ENCODE measurements around the gene VPS8.

Gene VPS8

DNA sequence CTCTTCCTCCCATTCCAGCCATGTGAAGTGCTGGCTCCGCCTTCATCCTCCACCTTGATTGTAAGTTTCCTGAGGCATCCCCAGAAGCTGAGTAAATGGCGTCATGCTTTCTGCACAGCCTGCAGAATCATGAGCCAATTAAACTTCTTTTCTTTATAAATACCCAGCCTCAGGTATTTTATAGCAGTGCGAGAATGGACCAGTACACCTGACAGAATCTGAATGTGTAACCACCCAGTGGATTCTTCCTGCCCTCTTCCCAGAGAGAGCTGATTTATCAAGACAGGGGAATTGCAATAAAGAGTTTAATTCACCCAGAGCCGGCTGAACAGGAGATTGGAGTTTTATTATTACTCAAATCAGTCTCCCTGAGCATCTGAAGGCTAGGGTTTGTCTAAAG is 254.3 kb downstream of the VPS8 start:
- TF ChIP-seq, protein P1, sequence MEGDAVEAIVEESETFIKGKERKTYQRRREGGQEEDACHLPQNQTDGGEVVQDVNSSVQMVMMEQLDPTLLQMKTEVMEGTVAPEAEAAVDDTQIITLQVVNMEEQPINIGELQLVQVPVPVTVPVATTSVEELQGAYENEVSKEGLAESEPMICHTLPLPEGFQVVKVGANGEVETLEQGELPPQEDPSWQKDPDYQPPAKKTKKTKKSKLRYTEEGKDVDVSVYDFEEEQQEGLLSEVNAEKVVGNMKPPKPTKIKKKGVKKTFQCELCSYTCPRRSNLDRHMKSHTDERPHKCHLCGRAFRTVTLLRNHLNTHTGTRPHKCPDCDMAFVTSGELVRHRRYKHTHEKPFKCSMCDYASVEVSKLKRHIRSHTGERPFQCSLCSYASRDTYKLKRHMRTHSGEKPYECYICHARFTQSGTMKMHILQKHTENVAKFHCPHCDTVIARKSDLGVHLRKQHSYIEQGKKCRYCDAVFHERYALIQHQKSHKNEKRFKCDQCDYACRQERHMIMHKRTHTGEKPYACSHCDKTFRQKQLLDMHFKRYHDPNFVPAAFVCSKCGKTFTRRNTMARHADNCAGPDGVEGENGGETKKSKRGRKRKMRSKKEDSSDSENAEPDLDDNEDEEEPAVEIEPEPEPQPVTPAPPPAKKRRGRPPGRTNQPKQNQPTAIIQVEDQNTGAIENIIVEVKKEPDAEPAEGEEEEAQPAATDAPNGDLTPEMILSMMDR (IDR thresholded peaks at IDR 0.05; ENCODE audit: insufficient read depth, low read length, poor library complexity, severe bottlenecking) = no peak
- no peaks in the 10 kb centered on the region for H3K36me3 ChIP-seq (ENCODE audit: control insufficient read depth, insufficient read depth, low read length)
- no peak overlapping the region for H3K4me3 ChIP-seq (replicated peaks; ENCODE audit: low read depth, low read length)
- DNase-seq (ENCODE audit: extremely low read depth, insufficient read length) = no peak
- H3K27me3 ChIP-seq (replicated peaks; ENCODE audit: control insufficient read depth, insufficient read depth, low read length) = no peaks in the 10 kb centered on the region; the same call in 1 of the 2 replicates

DNA sequence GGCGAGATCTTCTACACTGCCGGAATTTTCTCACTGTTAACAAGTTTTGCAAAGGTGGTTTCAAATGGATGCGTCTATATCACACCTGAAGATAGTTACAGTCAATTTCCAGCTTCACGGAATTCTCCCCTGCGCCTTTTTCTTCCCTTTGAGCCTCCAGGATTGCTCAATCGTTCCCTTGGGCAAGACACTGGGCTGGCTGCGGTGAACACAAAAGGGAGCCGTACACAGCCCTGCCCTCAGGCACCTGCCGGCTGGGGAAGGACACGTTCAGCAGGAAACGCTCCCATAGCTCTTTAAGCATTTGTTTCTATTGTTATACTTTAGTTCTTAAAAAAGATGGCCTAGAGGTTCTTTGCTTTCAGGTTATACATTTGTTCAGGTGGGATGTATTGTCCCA is 255.2 kb downstream of the VPS8 start:
- no peaks in the 10 kb centered on the region; the same call in 1 of the 2 replicates for H3K27me3 ChIP-seq (replicated peaks; ENCODE audit: control insufficient read depth, insufficient read depth, low read length)
- H3K36me3 ChIP-seq (ENCODE audit: control insufficient read depth, insufficient read depth, low read length) = no peaks in the 10 kb centered on the region
- H3K4me3 ChIP-seq (replicated peaks; ENCODE audit: low read depth, low read length) = no peak overlapping the region
- DNase-seq (ENCODE audit: extremely low read depth, insufficient read length) = no peak
- TF ChIP-seq, protein P1 (IDR thresholded peaks at IDR 0.05; ENCODE audit: insufficient read depth, low read length, poor library complexity, severe bottlenecking) = no peak

DNA sequence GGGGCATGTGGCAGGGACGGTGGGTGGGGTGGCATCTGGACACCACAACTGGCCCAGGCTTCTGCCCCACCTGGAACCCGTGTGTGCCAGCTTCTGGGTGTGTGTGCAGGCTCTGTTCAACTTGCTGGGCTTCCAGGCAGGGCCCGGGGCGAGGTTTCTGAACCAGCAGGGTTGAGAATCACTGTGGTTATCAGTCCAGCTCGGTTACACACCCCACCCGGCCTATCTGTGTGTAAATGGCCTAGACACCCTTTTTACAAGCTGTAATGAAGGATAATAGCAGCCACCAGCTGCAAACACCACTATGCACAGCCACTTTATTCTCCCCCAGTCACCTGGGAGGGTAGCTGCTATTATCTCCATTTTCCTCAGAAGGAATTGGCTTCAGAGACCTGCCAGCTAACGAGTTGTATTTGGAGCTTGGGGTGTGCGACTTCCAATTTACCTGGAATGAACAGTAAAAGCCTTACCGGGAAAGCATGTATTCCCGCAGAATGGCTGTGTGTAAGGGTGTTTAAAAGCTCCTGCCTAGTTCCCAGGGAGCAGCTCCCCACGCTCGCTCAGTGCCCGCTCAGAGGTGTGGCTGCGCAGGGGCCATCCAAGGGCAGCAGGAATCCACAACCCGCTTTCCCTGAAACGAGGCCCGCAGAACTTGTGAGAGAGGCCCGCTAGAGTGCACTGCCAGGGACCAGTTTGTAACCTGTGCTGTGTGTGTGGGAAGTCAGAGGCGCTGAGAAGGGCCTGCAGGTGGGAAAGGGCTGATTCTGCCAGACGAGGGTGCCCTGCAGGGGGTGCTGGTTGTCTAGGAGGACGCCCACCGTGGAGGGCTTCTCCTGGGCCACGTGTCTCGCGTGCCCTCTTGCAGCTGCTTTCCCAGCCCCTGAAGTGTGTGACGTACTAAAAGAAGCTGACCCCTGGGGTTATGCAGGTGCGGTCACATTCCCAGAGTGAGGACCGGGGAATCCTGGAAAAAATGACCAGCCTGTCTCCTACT is 257.4 kb downstream of the VPS8 start:
- Histone ChIP-seq H3K4me3 (replicated peaks; ENCODE audit: low read depth, low read length) (no peak overlapping the region), H3K36me3 (ENCODE audit: control insufficient read depth, insufficient read depth, low read length) (no peaks in the 10 kb centered on the region)
- no peak for DNase-seq (ENCODE audit: extremely low read depth, insufficient read length)

GRCh38 chr3:185070491-185071286 is 258.7 kb downstream of the VPS8 start:
- no peak for DNase-seq (ENCODE audit: extremely low read depth, insufficient read length)
- H3K36me3 ChIP-seq (ENCODE audit: control insufficient read depth, insufficient read depth, low read length) = no peaks in the 10 kb centered on the region
- TF ChIP-seq, protein P1 (IDR thresholded peaks at IDR 0.05; ENCODE audit: insufficient read depth, low read length, poor library complexity, severe bottlenecking) = peak; percentile 27
- no peaks in the 10 kb centered on the region; the same call in 1 of the 2 replicates for H3K27me3 ChIP-seq (replicated peaks; ENCODE audit: control insufficient read depth, insufficient read depth, low read length)
- H3K4me3 ChIP-seq (replicated peaks; ENCODE audit: low read depth, low read length) = no peak overlapping the region

More for the DNA sequence above, 257.4 kb downstream of the VPS8 start:
- H3K27me3 ChIP-seq (replicated peaks; ENCODE audit: control insufficient read depth, insufficient read depth, low read length) = no peaks in the 10 kb centered on the region; the same call in 1 of the 2 replicates
- TF ChIP-seq, protein P1 (IDR thresholded peaks at IDR 0.05; ENCODE audit: insufficient read depth, low read length, poor library complexity, severe bottlenecking) = no peak

- Histone ChIP-seq H3K36me3 (ENCODE audit: control insufficient read depth, insufficient read depth, low read length) (no peaks in the 10 kb centered on the region), H3K4me3 (replicated peaks; ENCODE audit: low read depth, low read length) (no peak overlapping the region), H3K27me3 (replicated peaks; ENCODE audit: control insufficient read depth, insufficient read depth, low read length) (no peaks in the 10 kb centered on the region; the same call in 1 of the 2 replicates)
- DNase-seq (ENCODE audit: extremely low read depth, insufficient read length) = no peak
- TF ChIP-seq, protein P1 (IDR thresholded peaks at IDR 0.05; ENCODE audit: insufficient read depth, low read length, poor library complexity, severe bottlenecking) = no peak
Measured at GRCh38 chr3:185071287-185071800, 259.4 kb downstream of the VPS8 start.
